WTC11 (cell line): ENCODE results near the gene ZFP92. TPM values are rescaled to one million over a fixed set of nuclear protein-coding genes. Genes with fewer than 3 reads are reported as not detected.

Source experiments
- ATAC-seq: fragments of 200-7000 bp; cut with Tn5 transposase; 2 replicates; pipeline ENCODE4 v1.10.0; 2021; ENCODE audit warnings: mild to moderate bottlenecking, moderate library complexity
- CTCF ChIA-PET: fragments of 300-600 bp; sonication (Branson Sonifier 250); formaldehyde crosslinking; loops from one replicate; lab custom pipeline; 2021; ENCODE audit warnings: antibody characterized with exemption; lab: Charles Lee
- POLR2A ChIA-PET: fragments of 350-600 bp; sonication (Branson Sonifier 250); formaldehyde crosslinking; loops from one replicate; lab custom pipeline; 2021; ENCODE audit warnings: antibody characterized with exemption; lab: Charles Lee
- DNase-seq: peaks from one replicate; pipeline ENCODE4 v3.0.0; 2021; ENCODE audit warnings: low spot score
- H3K27ac Mint-ChIP-seq: 2 replicates; pipeline ENCODE4 v1.8.0; 2021; ENCODE audit warnings: mixed read lengths
- H3K27me3 Mint-ChIP-seq: 2 replicates; pipeline ENCODE4 v1.8.0; 2021; ENCODE audit warnings: low read depth, mild to moderate bottlenecking, moderate library complexity, mixed read lengths
- H3K36me3 Mint-ChIP-seq: 2 replicates; pipeline ENCODE4 v1.8.0; 2021; ENCODE audit warnings: mixed read lengths
- H3K4me1 Mint-ChIP-seq: 2 replicates; pipeline ENCODE4 v1.8.0; 2022; ENCODE audit warnings: mixed read lengths
- H3K4me3 Mint-ChIP-seq: 2 replicates; pipeline ENCODE4 v1.8.0; 2021; ENCODE audit warnings: mild to moderate bottlenecking, moderate library complexity, mixed read lengths
- H3K9me3 Mint-ChIP-seq: 2 replicates; pipeline ENCODE4 v1.8.0; 2021; ENCODE audit warnings: mixed read lengths
- AFF4 ChIP-seq: sonication (generic); formaldehyde crosslinking; IDR thresholded peaks from 2 replicates; pipeline ENCODE4 v1.8.1; 2023; ENCODE audit warnings: mild to moderate bottlenecking, missing genetic modification reagents, borderline replicate concordance
- ATF2 ChIP-seq: sonication (generic); formaldehyde crosslinking; IDR thresholded peaks from 2 replicates; pipeline ENCODE4 v1.8.1; 2022; ENCODE audit warnings: low read depth, missing genetic modification reagents, borderline replicate concordance
- ATF3 ChIP-seq: sonication (generic); formaldehyde crosslinking; conservative IDR thresholded peaks from 2 replicates; pipeline ENCODE4 v1.8.1; 2022; ENCODE audit warnings: mild to moderate bottlenecking, missing genetic modification reagents
- CBFB ChIP-seq: sonication (generic); formaldehyde crosslinking; IDR thresholded peaks from 2 replicates; pipeline ENCODE4 v1.8.1; 2022; ENCODE audit warnings: mild to moderate bottlenecking, low read depth, missing genetic modification reagents
- CREB1 ChIP-seq: sonication (generic); formaldehyde crosslinking; IDR thresholded peaks from 2 replicates; pipeline ENCODE4 v1.8.0; 2023; ENCODE audit warnings: mild to moderate bottlenecking, missing genetic modification reagents
- CTCF ChIP-seq: fragments of 200-600 bp; IDR thresholded peaks from 2 replicates; pipeline ENCODE4 v1.8.0; 2022; ENCODE audit warnings: antibody characterized with exemption
- E2F1 ChIP-seq: sonication (generic); formaldehyde crosslinking; IDR thresholded peaks from 2 replicates; pipeline ENCODE4 v1.8.0; 2022; ENCODE audit warnings: mild to moderate bottlenecking, missing genetic modification reagents
- ERG ChIP-seq: fragments of 250-450 bp; sonication (Bioruptor Pico); IDR thresholded peaks from 2 replicates; pipeline ENCODE4 v1.8.0; 2021; ENCODE audit warnings: mild to moderate bottlenecking
- FOXK1 ChIP-seq: sonication (generic); formaldehyde crosslinking; IDR thresholded peaks from 2 replicates; pipeline ENCODE4 v1.8.0; 2022; ENCODE audit warnings: mild to moderate bottlenecking, moderate library complexity, missing genetic modification reagents
- FOXP4 ChIP-seq: sonication (generic); formaldehyde crosslinking; IDR thresholded peaks from 2 replicates; pipeline ENCODE4 v1.8.0; 2022; ENCODE audit warnings: mild to moderate bottlenecking, missing genetic modification reagents
- GRHL2 ChIP-seq: fragments of 250-450 bp; sonication (Bioruptor Pico); IDR thresholded peaks from 2 replicates; pipeline ENCODE4 v1.8.0; 2022; ENCODE audit warnings: mild to moderate bottlenecking, moderate library complexity; ENCODE audit not compliant: insufficient replicate concordance, severe bottlenecking
- HMGA2 ChIP-seq: fragments of 250-450 bp; sonication (Bioruptor Pico); IDR thresholded peaks from 2 replicates; pipeline ENCODE4 v1.4.0; 2021; ENCODE audit warnings: mild to moderate bottlenecking, moderate library complexity
- MAX ChIP-seq: sonication (generic); formaldehyde crosslinking; IDR thresholded peaks from 2 replicates; pipeline ENCODE4 v1.8.0; 2022; ENCODE audit warnings: mild to moderate bottlenecking, missing genetic modification reagents
- NFYB ChIP-seq: sonication (generic); formaldehyde crosslinking; conservative IDR thresholded peaks from 2 replicates; pipeline ENCODE4 v1.8.0; 2022; ENCODE audit warnings: low read depth, missing genetic modification reagents
- NR3C1 ChIP-seq: sonication (generic); formaldehyde crosslinking; conservative IDR thresholded peaks from 2 replicates; pipeline ENCODE4 v1.8.1; 2023; ENCODE audit warnings: low read depth, mild to moderate bottlenecking, missing genetic modification reagents
- RELA ChIP-seq: sonication (generic); formaldehyde crosslinking; IDR thresholded peaks from 2 replicates; pipeline ENCODE4 v1.8.1; 2022; ENCODE audit warnings: missing genetic modification reagents, mild to moderate bottlenecking, borderline replicate concordance
- RORB ChIP-seq: fragments of 250-450 bp; sonication (Bioruptor Pico); IDR thresholded peaks from 2 replicates; pipeline ENCODE4 v1.9.0; 2021; ENCODE audit warnings: mild to moderate bottlenecking
- ZNF219 ChIP-seq: sonication (generic); formaldehyde crosslinking; IDR thresholded peaks from 2 replicates; pipeline ENCODE4 v1.8.0; 2023; ENCODE audit warnings: missing genetic modification reagents, mild to moderate bottlenecking, borderline replicate concordance
- ZNF263 ChIP-seq: sonication (generic); formaldehyde crosslinking; IDR thresholded peaks from 2 replicates; pipeline ENCODE4 v1.8.1; 2022; ENCODE audit warnings: low read depth, mild to moderate bottlenecking, moderate library complexity, missing genetic modification reagents
- ZNF416 ChIP-seq: fragments of 250-450 bp; sonication (Bioruptor Pico); IDR thresholded peaks from 2 replicates; pipeline ENCODE4 v1.9.0; 2021; ENCODE audit warnings: mild to moderate bottlenecking, inconsistent platforms
- ZNF512 ChIP-seq: sonication (generic); formaldehyde crosslinking; IDR thresholded peaks from 2 replicates; pipeline ENCODE4 v1.8.1; 2022; ENCODE audit warnings: missing genetic modification reagents, borderline replicate concordance
- total RNA-seq: library from RNA; stranded (reverse); gene quantifications from 3 replicates; pipeline ENCODE4 v1.2.3, GENCODE V29; 2021

The ZFP92 gene
- total RNA-seq, 1 experiment from 2014 or later, result 0.31 TPM

GRCh38 chrX:153394612-153395011 is 16.7 kb upstream of the ZFP92 start:
- H3K36me3 Mint-ChIP-seq, result no peaks in the 10 kb centered on the region
- no peak overlapping the region for H3K27ac Mint-ChIP-seq
- H3K4me3 Mint-ChIP-seq, result no peak overlapping the region
- DNase-seq, result no peak
- no peaks in the 10 kb centered on the region for H3K9me3 Mint-ChIP-seq
- TF ChIP-seq FOXP4 (CRISPR knock-in tag), result no peak
- no peak for TF ChIP-seq CREB1 (CRISPR knock-in tag)
- no peak for TF ChIP-seq NR3C1 (CRISPR knock-in tag)
- no peak for TF ChIP-seq GRHL2 (CRISPR knock-in tag)
- TF ChIP-seq RELA (CRISPR knock-in tag), result no peak
- TF ChIP-seq ATF2 (CRISPR knock-in tag), result no peak
- TF ChIP-seq MAX (CRISPR knock-in tag), result no peak
- TF ChIP-seq ERG, result no peak
- no peak for TF ChIP-seq CBFB (CRISPR knock-in tag)
- TF ChIP-seq HMGA2 (CRISPR knock-in tag), result no peak
- TF ChIP-seq ZNF512, result no peak
- TF ChIP-seq ZNF219, result no peak
- TF ChIP-seq ZNF263, result no peak
- POLR2A ChIA-PET, result no interaction called here
- CTCF ChIA-PET, result interaction anchor here (0.6 kb wide), 1 partner anchor 66 kb away, joined by 5 read pairs; no protein-coding TSS in a partner anchor
- H3K27me3 Mint-ChIP-seq, result no peaks in the 10 kb centered on the region
- ATAC-seq, result no peak
- H3K4me1 Mint-ChIP-seq, result no peaks in the 10 kb centered on the region

- DNase-seq (no peak), ATAC-seq (no peak)
- H3K4me3 Mint-ChIP-seq, result no peak overlapping the region
- H3K36me3 Mint-ChIP-seq, result no peaks in the 10 kb centered on the region
- H3K27me3 Mint-ChIP-seq, result no peaks in the 10 kb centered on the region
- no peak overlapping the region for H3K27ac Mint-ChIP-seq
- no peaks in the 10 kb centered on the region for H3K9me3 Mint-ChIP-seq
- POLR2A ChIA-PET, result no interaction called here
- CTCF ChIA-PET, result no interaction called here
- no peaks in the 10 kb centered on the region for H3K4me1 Mint-ChIP-seq
- TF ChIP-seq NFYB (CRISPR knock-in tag), result no peak
- no peak for TF ChIP-seq RORB
- TF ChIP-seq CTCF, result no peak
- TF ChIP-seq E2F1, result no peak
- TF ChIP-seq ATF3 (CRISPR knock-in tag), result no peak
- TF ChIP-seq ZNF416 (CRISPR knock-in tag), result no peak
- TF ChIP-seq AFF4, result no peak
- TF ChIP-seq FOXK1 (CRISPR knock-in tag), result no peak
Observed at GRCh38 chrX:153395613-153396319, 15.5 kb upstream of the ZFP92 start.
